BLaER1 (cell line): ENCODE data around the gene MRPL42.
A peak's percentile ranks its signal among the peaks of the same experiment; 100 is the strongest.
"Not testable (repeated sequence)": the region's sequence is repeated elsewhere in the genome, so short reads cannot be mapped to it uniquely, and the experiment has no call there.

Experiments used
- H3K27ac ChIP-seq: shearing (Covaris generic); formaldehyde crosslinking; 2 replicates; pipeline ENCODE4 v1.8.1; 2022
- H3K27me3 ChIP-seq: shearing (Covaris generic); formaldehyde crosslinking; 2 replicates; pipeline ENCODE4 v1.8.1; 2022
- H3K36me3 ChIP-seq: shearing (Covaris generic); formaldehyde crosslinking; 2 replicates; pipeline ENCODE4 v1.8.1; 2022
- H3K4me1 ChIP-seq: shearing (Covaris generic); formaldehyde crosslinking; 2 replicates; pipeline ENCODE4 v1.8.1; 2022
- H3K4me2 ChIP-seq: shearing (Covaris generic); formaldehyde crosslinking; 2 replicates; pipeline ENCODE4 v1.8.1; 2022
- H3K4me3 ChIP-seq: shearing (Covaris generic); formaldehyde crosslinking; 2 replicates; pipeline ENCODE4 v1.8.1; 2022
- H3K9ac ChIP-seq: shearing (Covaris generic); formaldehyde crosslinking; 2 replicates; pipeline ENCODE4 v1.8.1; 2022
- H3K9me3 ChIP-seq: shearing (Covaris generic); formaldehyde crosslinking; 2 replicates; pipeline ENCODE4 v1.8.1; 2022
- H4K20me1 ChIP-seq: shearing (Covaris generic); formaldehyde crosslinking; 2 replicates; pipeline ENCODE4 v1.8.1; 2022
- Cebpa-rat ChIP-seq: shearing (Covaris generic); IDR thresholded peaks from 2 replicates; pipeline ENCODE4 v1.8.1; 2022

Gene MRPL42

DNA sequence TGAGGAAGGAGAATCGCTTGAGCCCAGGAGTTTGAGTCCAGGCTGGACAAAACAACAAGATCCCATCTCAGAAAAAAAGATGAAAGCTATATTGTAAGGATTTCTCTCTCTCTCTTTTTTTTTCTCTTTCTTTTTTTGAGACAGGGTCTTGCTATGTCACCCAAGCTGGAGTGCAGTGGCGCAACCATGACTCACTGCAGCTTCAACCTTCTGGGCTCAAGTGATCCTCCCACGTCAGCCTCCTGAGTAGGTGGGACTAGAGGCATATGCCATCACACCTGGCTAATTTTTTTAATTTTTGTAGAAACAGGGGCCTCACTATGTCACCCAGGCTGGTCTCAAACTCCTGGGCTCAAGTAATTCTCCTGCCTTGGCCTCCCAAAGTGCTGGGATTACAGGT is 5.8 kb upstream of the MRPL42 start:
- TF ChIP-seq Cebpa-rat = no peak
- no peaks in the 10 kb centered on the region for H4K20me1 ChIP-seq
- H3K9me3 ChIP-seq = no peaks in the 10 kb centered on the region
- H3K9ac ChIP-seq = no peak overlapping the region
- H3K27ac ChIP-seq = no peak overlapping the region
- no peaks in the 10 kb centered on the region for H3K36me3 ChIP-seq
- no peaks in the 10 kb centered on the region for H3K27me3 ChIP-seq
- H3K4me3 ChIP-seq = no peak overlapping the region
- no peak overlapping the region for H3K4me2 ChIP-seq
- no peaks in the 10 kb centered on the region for H3K4me1 ChIP-seq

DNA sequence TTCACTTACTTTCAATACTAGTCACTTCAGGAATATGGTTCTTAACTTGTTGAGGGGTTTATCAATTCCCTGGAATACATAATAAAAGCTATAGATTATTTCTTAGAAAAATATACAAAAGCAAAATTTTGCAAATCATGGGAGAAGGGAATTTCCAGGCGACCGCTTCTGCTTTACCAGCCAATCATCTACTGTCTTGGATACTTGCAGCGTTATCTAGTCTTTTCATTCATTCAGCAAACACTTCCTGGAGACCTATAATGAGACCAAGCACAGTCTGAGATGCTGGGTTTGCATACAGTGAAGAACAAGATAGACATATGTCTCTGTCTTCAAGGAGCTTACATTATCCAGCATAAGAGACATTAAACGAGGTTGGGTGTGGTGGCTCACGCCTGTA is 1.5 kb upstream of the MRPL42 start:
- Histone ChIP-seq H3K36me3 (peaks cover 6% of the 10 kb centered on the region), H3K27me3 (no peaks in the 10 kb centered on the region), H3K9me3 (no peaks in the 10 kb centered on the region), H3K9ac (no peak overlapping the region), H4K20me1 (0 out of 2 replicates have a peak, but pooled peaks cover 6% of the 10 kb centered on the region), H3K4me1 (peaks cover 27% of the 10 kb centered on the region), H3K27ac (no peak overlapping the region), H3K4me2 (no peak overlapping the region), H3K4me3 (no peak overlapping the region)
- TF ChIP-seq Cebpa-rat = no peak

DNA sequence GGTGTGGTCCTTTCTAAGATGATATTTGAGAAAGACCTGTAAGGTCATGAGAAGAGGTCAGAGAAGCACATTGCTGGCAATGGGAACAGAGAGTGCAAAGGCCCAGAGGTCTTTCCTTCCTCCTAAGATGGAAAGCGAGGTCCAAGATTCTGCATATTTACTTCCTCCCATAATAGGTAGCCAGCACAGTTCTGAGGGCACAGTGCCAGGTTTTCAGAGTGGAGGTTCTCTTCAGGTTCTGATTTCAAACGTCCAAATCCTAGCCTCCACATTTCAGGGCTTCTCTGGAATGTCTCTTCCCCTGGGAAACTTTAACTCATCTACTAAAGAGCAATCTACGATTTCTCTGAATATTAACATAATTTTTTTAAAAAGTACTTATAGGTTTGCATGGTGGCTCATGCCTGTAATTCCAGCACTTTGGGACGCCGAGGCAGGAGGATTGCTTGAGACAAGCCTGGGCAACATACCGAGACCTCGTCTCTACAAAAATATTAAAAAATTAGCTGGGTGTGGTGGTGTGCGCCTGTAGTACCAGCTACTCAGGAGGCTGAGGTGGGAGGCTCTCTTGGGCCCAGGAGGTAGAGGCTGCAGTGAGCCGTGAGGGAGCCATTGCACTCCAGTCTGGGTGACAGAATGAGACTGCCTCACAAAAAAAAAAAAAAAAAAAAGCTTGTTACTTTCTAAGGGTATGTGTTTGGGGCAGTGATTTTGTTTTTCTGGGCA is 526 bp upstream of the MRPL42 start:
- no peaks in the 10 kb centered on the region for H3K27me3 ChIP-seq
- H3K4me1 ChIP-seq = peaks cover 27% of the 10 kb centered on the region
- no peak for TF ChIP-seq Cebpa-rat
- no peak overlapping the region for H3K9ac ChIP-seq
- H3K36me3 ChIP-seq = peaks cover 16% of the 10 kb centered on the region
- H3K9me3 ChIP-seq = no peaks in the 10 kb centered on the region
- H3K4me3 ChIP-seq = peak overlapping the region; percentile 79; the same call in 1 of the 2 replicates
- 0 out of 2 replicates have a peak, but pooled peaks cover 14% of the 10 kb centered on the region for H4K20me1 ChIP-seq
- 0 out of 2 replicates have a peak overlapping the region, but pooled peaks have one; percentile 86 for H3K4me2 ChIP-seq
- peak overlapping the region; percentile 95; the same call in 1 of the 2 replicates for H3K27ac ChIP-seq

DNA sequence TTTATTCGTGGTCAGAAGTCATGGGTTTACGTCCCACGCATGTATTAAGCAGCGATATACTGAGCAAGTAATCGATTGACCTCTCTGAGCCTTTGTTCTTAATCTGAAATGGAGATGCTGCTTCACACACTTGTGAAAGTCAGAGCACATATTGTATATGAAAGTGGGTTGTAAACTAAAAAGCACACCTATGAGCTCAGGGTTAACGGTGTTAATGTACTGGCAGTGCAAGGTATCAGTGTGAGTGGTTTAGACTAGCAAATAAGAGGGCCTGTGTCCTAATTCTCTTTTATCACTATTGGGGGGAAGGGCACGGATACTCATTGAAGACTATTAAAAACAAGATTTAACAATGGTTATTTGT is 676 bp downstream of the MRPL42 start:
- H3K27ac ChIP-seq = peak overlapping the region; percentile 95
- peak overlapping the region; percentile 94 for H3K9ac ChIP-seq
- peaks cover 27% of the 10 kb centered on the region for H3K4me1 ChIP-seq
- 0 out of 2 replicates have a peak, but pooled peaks cover 17% of the 10 kb centered on the region for H4K20me1 ChIP-seq
- H3K4me3 ChIP-seq = peak overlapping the region; percentile 79
- H3K36me3 ChIP-seq = peaks cover 27% of the 10 kb centered on the region
- H3K9me3 ChIP-seq = no peaks in the 10 kb centered on the region
- H3K4me2 ChIP-seq = peak overlapping the region; percentile 86
- no peaks in the 10 kb centered on the region for H3K27me3 ChIP-seq
- TF ChIP-seq Cebpa-rat = no peak

DNA sequence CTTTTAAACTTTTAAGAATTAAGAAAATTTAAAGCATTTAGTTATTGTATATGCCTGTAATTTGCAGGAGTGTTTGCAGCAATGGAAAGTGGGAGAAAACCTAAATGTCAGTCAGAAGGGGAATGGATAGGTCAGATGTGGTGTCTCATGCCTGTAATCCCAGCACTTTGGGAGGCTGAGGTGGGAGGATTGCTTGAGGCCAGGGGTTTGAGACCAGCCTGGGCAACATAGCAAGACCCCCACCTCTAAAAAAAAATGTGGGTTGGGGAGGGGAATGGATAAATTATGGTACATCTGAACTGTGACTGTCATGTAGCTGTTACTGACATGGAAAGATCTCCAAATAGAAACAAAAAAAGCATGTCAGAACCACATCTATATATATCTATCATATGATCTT is 2.1 kb downstream of the MRPL42 start:
- no peaks in the 10 kb centered on the region for H3K27me3 ChIP-seq
- peaks cover 41% of the 10 kb centered on the region for H3K36me3 ChIP-seq
- TF ChIP-seq Cebpa-rat = no peak
- H3K9ac ChIP-seq = no peak overlapping the region
- H3K4me1 ChIP-seq = peaks cover 27% of the 10 kb centered on the region
- H3K9me3 ChIP-seq = no peaks in the 10 kb centered on the region
- no peak overlapping the region for H3K27ac ChIP-seq
- peak overlapping the region; percentile 86 for H3K4me2 ChIP-seq
- peaks cover 26% of the 10 kb centered on the region; the same call in 1 of the 2 replicates for H4K20me1 ChIP-seq
- H3K4me3 ChIP-seq = peak overlapping the region; percentile 79; the same call in 1 of the 2 replicates

DNA sequence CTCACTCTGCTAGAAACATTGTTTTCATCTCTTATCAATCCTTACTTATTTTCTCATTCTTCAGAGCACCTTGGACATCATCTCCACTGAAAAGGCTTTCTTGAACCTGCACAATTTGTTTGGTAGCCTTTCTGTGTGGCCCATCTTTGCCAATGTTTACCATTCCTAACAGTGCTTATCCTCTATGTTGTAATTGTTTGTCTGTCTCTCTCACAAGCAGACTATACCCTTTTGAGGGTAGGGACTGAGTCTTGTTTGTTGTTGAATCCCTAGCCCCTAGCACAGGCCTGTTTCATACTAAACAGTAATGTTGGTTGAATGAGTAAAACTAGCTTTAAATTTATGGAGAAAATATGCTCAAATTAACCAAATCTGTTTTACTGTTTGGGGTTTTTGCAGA is 9.2 kb downstream of the MRPL42 start:
- H3K9me3 ChIP-seq = no peaks in the 10 kb centered on the region
- no peak for TF ChIP-seq Cebpa-rat
- no peak overlapping the region for H3K4me2 ChIP-seq
- H3K27me3 ChIP-seq = no peaks in the 10 kb centered on the region
- H3K4me1 ChIP-seq = no peaks in the 10 kb centered on the region
- H3K27ac ChIP-seq = no peak overlapping the region
- H3K9ac ChIP-seq = no peak overlapping the region
- peaks cover 34% of the 10 kb centered on the region for H4K20me1 ChIP-seq
- peaks cover 91% of the 10 kb centered on the region for H3K36me3 ChIP-seq
- H3K4me3 ChIP-seq = no peak overlapping the region

DNA sequence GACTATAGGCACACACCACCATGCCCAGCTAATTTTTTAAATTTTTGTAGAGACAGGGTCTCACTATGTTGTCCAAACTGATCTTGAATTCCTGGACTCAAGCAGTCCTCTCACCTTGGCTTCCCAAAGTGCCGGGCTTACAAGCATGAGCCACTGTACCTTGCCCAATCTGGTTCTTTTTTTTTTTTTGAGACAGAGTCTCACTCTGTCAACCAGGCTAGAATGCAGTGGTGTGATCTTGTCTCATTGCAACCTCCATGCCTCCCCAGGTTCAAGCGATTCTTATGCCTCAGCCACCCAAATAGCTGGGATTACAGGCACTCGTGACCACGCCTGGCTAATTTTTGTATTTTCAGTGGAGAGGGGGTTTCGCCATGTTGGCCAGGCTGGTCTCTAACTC is 15.4 kb downstream of the MRPL42 start:
- H3K27ac ChIP-seq = no peak overlapping the region
- H3K36me3 ChIP-seq = peaks cover 91% of the 10 kb centered on the region
- no peak overlapping the region for H3K4me3 ChIP-seq
- peaks cover 22% of the 10 kb centered on the region for H4K20me1 ChIP-seq
- no peak overlapping the region for H3K9ac ChIP-seq
- no peaks in the 10 kb centered on the region for H3K27me3 ChIP-seq
- H3K4me1 ChIP-seq = no peaks in the 10 kb centered on the region
- TF ChIP-seq Cebpa-rat = no peak
- no peak overlapping the region for H3K4me2 ChIP-seq
- H3K9me3 ChIP-seq = no peaks in the 10 kb centered on the region

DNA sequence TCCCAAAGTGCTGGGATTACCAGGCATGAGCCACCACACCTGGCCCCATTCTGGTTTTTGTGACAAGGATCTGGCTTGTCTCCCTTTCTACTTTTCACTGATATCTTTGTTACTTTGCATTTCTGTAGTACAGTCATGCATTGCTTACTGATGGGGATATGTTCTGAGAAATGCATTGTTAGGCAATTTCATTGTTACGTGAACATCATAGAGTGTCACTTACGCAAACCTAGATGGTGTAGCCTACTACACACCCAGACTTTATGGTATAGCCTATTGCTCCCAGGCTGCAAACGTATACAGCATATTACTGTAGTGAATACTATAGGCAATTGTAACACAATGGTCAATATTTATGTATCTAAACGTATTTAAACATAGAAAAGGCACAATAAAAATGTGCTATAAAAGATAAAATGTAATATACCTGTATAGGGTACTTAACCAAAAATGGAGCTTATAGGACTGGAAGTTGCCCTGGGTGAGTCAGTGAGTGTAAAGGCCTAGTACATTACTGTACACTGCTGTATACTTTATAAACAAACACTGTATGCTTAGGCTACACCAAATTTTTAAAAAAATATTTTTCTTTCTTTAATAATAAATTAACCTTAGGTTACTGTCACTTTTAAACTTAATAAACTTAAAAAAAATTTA is 16.0 kb downstream of the MRPL42 start:
- no peak overlapping the region for H3K4me3 ChIP-seq
- no peaks in the 10 kb centered on the region for H3K4me1 ChIP-seq
- H3K4me2 ChIP-seq = no peak overlapping the region
- H3K27ac ChIP-seq = no peak overlapping the region
- no peak overlapping the region for H3K9ac ChIP-seq
- H3K36me3 ChIP-seq = peaks cover 91% of the 10 kb centered on the region
- H4K20me1 ChIP-seq = peaks cover 16% of the 10 kb centered on the region; the same call in 1 of the 2 replicates
- H3K27me3 ChIP-seq = no peaks in the 10 kb centered on the region
- H3K9me3 ChIP-seq = no peaks in the 10 kb centered on the region
- TF ChIP-seq Cebpa-rat = no peak

DNA sequence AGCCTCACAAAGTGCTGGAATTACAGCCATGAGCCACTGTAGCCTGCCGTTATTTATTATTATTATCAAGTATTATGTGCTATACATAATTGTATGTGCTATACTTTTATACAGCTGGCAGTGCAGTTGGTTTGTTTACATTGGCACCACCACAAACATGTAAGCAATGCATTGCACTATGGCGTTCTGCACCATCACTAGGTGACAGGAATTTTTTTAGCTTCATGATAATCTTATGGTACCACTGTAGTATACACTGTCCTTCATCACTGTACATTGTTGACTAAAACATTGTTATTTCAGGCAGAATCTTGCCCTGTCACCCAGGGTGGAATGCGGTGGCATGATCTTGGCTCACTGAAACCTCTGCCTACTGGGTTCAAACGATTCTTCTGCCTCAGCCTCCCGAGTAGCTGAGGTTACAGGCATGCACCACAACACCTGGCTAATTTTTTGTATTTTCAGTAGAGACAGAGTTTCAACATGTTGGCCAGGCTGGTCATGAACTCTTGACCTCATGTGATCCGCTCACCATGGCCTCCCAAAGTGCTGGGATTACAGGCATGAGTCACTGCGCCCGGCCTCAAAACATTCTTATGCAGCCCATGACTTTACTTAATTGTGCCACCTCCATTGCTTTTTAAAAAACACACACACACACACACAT is 17.1 kb downstream of the MRPL42 start:
- Histone ChIP-seq H3K27me3 (no peaks in the 10 kb centered on the region), H3K36me3 (peaks cover 92% of the 10 kb centered on the region), H4K20me1 (peaks cover 15% of the 10 kb centered on the region; the same call in 1 of the 2 replicates), H3K9me3 (no peaks in the 10 kb centered on the region), H3K4me1 (no peaks in the 10 kb centered on the region), H3K9ac (no peak overlapping the region), H3K4me3 (no peak overlapping the region), H3K27ac (no peak overlapping the region), H3K4me2 (no peak overlapping the region)
- TF ChIP-seq Cebpa-rat = no peak

DNA sequence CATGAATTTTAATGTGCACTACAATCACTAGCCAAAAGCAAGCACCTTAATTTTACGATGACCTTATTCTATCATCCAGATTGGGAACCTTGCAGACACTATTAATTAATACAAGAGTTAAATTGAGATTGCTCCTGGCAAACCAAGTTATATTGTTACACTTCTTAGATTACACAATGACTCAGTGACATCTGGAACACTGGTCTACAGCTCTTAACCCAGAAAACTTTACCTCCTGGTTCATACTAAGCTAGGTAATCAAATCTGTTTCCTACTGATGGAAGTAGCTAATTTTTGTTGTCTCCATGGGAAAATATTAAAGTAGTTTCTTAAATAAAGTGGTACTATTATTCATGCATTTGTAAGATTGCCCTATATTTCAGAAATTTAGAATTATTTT is 25.5 kb downstream of the MRPL42 start:
- not testable (repeated sequence) for H3K4me2 ChIP-seq, H3K9me3 ChIP-seq, H3K4me1 ChIP-seq, H4K20me1 ChIP-seq, H3K9ac ChIP-seq, H3K27me3 ChIP-seq, H3K4me3 ChIP-seq, H3K27ac ChIP-seq
- peaks cover 70% of the 10 kb centered on the region for H3K36me3 ChIP-seq
